ENCODE results near the gene SLC1A6.

GRCh38 chr19:14901675-14902260 lies 77.9 kb downstream of the SLC1A6 start:
- TF ChIP-seq YY1 (IDR thresholded peaks at IDR 0.05; ENCODE audit: insufficient read depth, insufficient read length): no peak
- TF ChIP-seq ZNF274 (IDR thresholded peaks at IDR 0.05; ENCODE audit: low read depth, low read length): no peak
- TF ChIP-seq SUZ12 (IDR thresholded peaks at IDR 0.05; ENCODE audit: extremely low read depth, insufficient read depth, insufficient read length): no peak
